HL-60 (cell line): ENCODE measurements around the gene HPCAL1.

Experiments used
- GABPA ChIP-seq: IDR thresholded peaks from 2 replicates; pipeline ENCODE4 v1.6.1; 2012; ENCODE audit warnings: low read depth
- POLR2AphosphoS5 ChIP-seq: IDR thresholded peaks from 2 replicates; pipeline ENCODE4 v1.6.1; 2012; ENCODE audit warnings: low read depth
- SPI1 ChIP-seq: IDR thresholded peaks from 2 replicates; pipeline ENCODE4 v1.6.1; 2012; ENCODE audit warnings: low read depth, mild to moderate bottlenecking, borderline replicate concordance
- TF ChIP-seq, protein P1 (sequence below): IDR thresholded peaks from one replicate; pipeline ENCODE4 v1.5.1; 2011; ENCODE audit warnings: low read length, control low read depth, inconsistent platforms; ENCODE audit not compliant: insufficient read depth
- TF ChIP-seq, protein P2 (sequence below): IDR thresholded peaks from 2 replicates; pipeline ENCODE4 v1.6.1; 2012; ENCODE audit warnings: low read depth; ENCODE audit not compliant: insufficient replicate concordance

DNA sequence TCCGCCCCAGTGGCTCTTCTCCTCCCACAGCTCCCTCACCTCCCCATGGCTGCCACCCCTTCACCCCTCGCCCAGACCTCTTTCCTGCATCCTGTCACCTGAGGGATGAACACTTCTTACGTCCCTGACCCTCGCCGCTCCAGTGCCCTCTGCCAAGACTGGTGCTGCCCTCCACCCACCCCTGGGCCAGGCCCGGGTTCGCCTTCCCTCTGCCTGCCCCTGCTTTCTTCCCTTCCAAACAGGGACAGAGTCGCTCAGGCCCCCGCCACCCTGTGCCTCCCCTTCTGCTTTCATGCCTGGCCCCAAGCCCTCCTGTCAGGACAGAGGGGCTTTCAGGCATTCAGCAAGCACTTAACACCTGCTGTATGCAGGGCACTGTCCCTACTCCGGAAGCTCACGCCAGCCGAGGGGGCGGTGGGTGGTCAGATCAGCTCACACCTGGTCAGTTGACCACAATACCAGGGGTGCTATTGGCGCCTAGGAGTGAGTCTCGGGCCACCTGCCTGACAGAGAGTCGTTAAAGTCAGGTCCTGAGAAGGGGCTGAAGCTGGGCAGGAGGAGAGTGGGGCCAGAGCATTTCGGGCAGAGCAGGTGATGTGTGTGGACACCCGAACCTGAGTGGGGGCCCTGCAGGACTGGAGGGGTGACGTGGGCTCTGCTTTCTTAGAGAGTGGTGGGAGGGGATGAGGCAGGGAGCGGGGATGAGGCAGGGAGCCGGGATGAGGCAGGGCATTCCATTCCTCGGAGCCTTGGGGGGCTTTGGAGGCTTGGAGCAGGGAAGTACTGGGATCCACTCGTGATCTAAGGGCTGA is 26.0 kb upstream of the HPCAL1 start:
- TF ChIP-seq, protein P1, sequence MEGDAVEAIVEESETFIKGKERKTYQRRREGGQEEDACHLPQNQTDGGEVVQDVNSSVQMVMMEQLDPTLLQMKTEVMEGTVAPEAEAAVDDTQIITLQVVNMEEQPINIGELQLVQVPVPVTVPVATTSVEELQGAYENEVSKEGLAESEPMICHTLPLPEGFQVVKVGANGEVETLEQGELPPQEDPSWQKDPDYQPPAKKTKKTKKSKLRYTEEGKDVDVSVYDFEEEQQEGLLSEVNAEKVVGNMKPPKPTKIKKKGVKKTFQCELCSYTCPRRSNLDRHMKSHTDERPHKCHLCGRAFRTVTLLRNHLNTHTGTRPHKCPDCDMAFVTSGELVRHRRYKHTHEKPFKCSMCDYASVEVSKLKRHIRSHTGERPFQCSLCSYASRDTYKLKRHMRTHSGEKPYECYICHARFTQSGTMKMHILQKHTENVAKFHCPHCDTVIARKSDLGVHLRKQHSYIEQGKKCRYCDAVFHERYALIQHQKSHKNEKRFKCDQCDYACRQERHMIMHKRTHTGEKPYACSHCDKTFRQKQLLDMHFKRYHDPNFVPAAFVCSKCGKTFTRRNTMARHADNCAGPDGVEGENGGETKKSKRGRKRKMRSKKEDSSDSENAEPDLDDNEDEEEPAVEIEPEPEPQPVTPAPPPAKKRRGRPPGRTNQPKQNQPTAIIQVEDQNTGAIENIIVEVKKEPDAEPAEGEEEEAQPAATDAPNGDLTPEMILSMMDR: no peak
- TF ChIP-seq POLR2AphosphoS5: no peak
- TF ChIP-seq, protein P2, sequence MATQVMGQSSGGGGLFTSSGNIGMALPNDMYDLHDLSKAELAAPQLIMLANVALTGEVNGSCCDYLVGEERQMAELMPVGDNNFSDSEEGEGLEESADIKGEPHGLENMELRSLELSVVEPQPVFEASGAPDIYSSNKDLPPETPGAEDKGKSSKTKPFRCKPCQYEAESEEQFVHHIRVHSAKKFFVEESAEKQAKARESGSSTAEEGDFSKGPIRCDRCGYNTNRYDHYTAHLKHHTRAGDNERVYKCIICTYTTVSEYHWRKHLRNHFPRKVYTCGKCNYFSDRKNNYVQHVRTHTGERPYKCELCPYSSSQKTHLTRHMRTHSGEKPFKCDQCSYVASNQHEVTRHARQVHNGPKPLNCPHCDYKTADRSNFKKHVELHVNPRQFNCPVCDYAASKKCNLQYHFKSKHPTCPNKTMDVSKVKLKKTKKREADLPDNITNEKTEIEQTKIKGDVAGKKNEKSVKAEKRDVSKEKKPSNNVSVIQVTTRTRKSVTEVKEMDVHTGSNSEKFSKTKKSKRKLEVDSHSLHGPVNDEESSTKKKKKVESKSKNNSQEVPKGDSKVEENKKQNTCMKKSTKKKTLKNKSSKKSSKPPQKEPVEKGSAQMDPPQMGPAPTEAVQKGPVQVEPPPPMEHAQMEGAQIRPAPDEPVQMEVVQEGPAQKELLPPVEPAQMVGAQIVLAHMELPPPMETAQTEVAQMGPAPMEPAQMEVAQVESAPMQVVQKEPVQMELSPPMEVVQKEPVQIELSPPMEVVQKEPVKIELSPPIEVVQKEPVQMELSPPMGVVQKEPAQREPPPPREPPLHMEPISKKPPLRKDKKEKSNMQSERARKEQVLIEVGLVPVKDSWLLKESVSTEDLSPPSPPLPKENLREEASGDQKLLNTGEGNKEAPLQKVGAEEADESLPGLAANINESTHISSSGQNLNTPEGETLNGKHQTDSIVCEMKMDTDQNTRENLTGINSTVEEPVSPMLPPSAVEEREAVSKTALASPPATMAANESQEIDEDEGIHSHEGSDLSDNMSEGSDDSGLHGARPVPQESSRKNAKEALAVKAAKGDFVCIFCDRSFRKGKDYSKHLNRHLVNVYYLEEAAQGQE: no peak
- TF ChIP-seq GABPA: no peak
- no peak for TF ChIP-seq SPI1
